SU-DHL-6 (cell line): ENCODE data around the gene MAGI3.
A peak's percentile ranks its signal among the peaks of the same experiment; 100 is the strongest.

Source experiments
- H2AFZ ChIP-seq: fragments of 200-600 bp; sonication (generic); 2 replicates; pipeline ENCODE4 v1.6.1; 2014; ENCODE audit warnings: low read depth, mild to moderate bottlenecking, moderate library complexity, mixed read lengths, antibody characterized with exemption, low read length; ENCODE audit not compliant: severe bottlenecking
- H3F3A ChIP-seq: fragments of 200-600 bp; shearing (Covaris generic); 2 replicates; pipeline ENCODE4 v1.6.0; 2016; ENCODE audit warnings: antibody characterized with exemption, mild to moderate bottlenecking; ENCODE audit not compliant: insufficient read depth
- H3K27ac ChIP-seq: fragments of 200-600 bp; sonication (generic); 2 replicates; pipeline ENCODE4 v1.5.1; 2016; ENCODE audit warnings: low read depth, mild to moderate bottlenecking, low read length, moderate library complexity, mixed read lengths
- H3K27me3 ChIP-seq: fragments of 200-600 bp; sonication (generic), shearing (Covaris generic); 2 replicates; pipeline ENCODE4 v1.6.0; 2014; ENCODE audit warnings: mild to moderate bottlenecking, low read length
- H3K36me3 ChIP-seq: fragments of 200-600 bp; sonication (generic); 2 replicates; pipeline ENCODE4 v1.6.1; 2014; ENCODE audit warnings: mild to moderate bottlenecking, low read length, mixed read lengths
- H3K4me2 ChIP-seq: fragments of 300-600, 200-600 bp; shearing (Covaris generic), sonication (generic); 2 replicates; pipeline ENCODE4 v1.6.0; 2014; ENCODE audit warnings: low read length, low read depth, mild to moderate bottlenecking; ENCODE audit not compliant: poor library complexity, severe bottlenecking
- H3K4me3 ChIP-seq: fragments of 200-600 bp; sonication (generic); 2 replicates; pipeline ENCODE4 v1.5.1; 2014; ENCODE audit warnings: antibody characterized with exemption, low read length, mild to moderate bottlenecking, mixed read lengths; ENCODE audit not compliant: insufficient read depth, poor library complexity, severe bottlenecking
- H3K79me2 ChIP-seq: fragments of 200-600 bp; sonication (generic); 2 replicates; pipeline ENCODE4 v1.6.1; 2014; ENCODE audit warnings: mild to moderate bottlenecking, low read length, moderate library complexity; ENCODE audit not compliant: insufficient read depth
- H3K9ac ChIP-seq: fragments of 200-600 bp; sonication (generic); 2 replicates; pipeline ENCODE4 v1.7.0; 2014; ENCODE audit warnings: mild to moderate bottlenecking, low read length
- H3K9me2 ChIP-seq: fragments of 200-600 bp; sonication (generic); replicated peaks from 2 replicates; pipeline ENCODE4 v1.6.1; 2014; ENCODE audit warnings: low read length; ENCODE audit not compliant: insufficient read depth
- H3K9me3 ChIP-seq: fragments of 200-600 bp; sonication (generic); 2 replicates; pipeline ENCODE4 v1.6.1; 2014; ENCODE audit warnings: low read length, mixed read lengths; ENCODE audit not compliant: insufficient read depth
- H4K20me1 ChIP-seq: fragments of 200-600 bp; sonication (generic); 2 replicates; pipeline ENCODE4 v1.6.1; 2014; ENCODE audit warnings: low read depth, mild to moderate bottlenecking, antibody characterized with exemption, low read length, moderate library complexity, mixed read lengths
- CTCF ChIP-seq: fragments of 200-600 bp; sonication (generic); IDR thresholded peaks from one replicate; pipeline ENCODE4 v1.5.1; 2017; ENCODE audit warnings: antibody characterized with exemption, mild to moderate bottlenecking, low read length, moderate library complexity; ENCODE audit not compliant: insufficient read depth, poor library complexity, severe bottlenecking
- EZH2phosphoT487 ChIP-seq: fragments of 200-600 bp; sonication (generic), shearing (Covaris generic); conservative IDR thresholded peaks from 2 replicates; pipeline ENCODE4 v1.6.1; 2018; ENCODE audit warnings: mild to moderate bottlenecking, antibody characterized with exemption, low read length, moderate library complexity, mixed read lengths

MAGI3 gene

GRCh38 chr1:113389953-113390834 is at the start of gene MAGI3:
TSS of gene MAGI3 (plus strand) at chr1:113390515. CDS start at chr1:113391034, 519 bp downstream.
- Histone ChIP-seq H3K27me3 (no peaks in the 10 kb centered on the region), H4K20me1 (peaks cover 9% of the 10 kb centered on the region), H3K4me2 (peak within 1 kb of the TSS; percentile 76), H3K9me3 (no peaks in the 10 kb centered on the region), H3K9me2 (no peaks in the 10 kb centered on the region), H3K36me3 (no peaks in the 10 kb centered on the region), H3K27ac (peak within 1 kb of the TSS; percentile 46), H3K4me3 (peak within 1 kb of the TSS; percentile 98), H3K9ac (peak within 1 kb of the TSS; percentile 87), H3K79me2 (no peaks in the 10 kb centered on the region), H3F3A (peaks cover 5% of the 10 kb centered on the region; the same call in 1 of the 2 replicates), H2AFZ (peak within 1 kb of the TSS; percentile 91)
- no peak for TF ChIP-seq EZH2phosphoT487
- TF ChIP-seq CTCF, result no peak

GRCh38 chr1:113353580-113353979 is 36.7 kb upstream of the MAGI3 start:
- Histone ChIP-seq H3F3A (no peaks in the 10 kb centered on the region), H3K79me2 (no peaks in the 10 kb centered on the region), H3K9me2 (no peaks in the 10 kb centered on the region), H3K9me3 (no peaks in the 10 kb centered on the region), H4K20me1 (no peaks in the 10 kb centered on the region), H3K9ac (no peak overlapping the region), H3K27ac (no peak overlapping the region), H2AFZ (no peak overlapping the region), H3K4me2 (no peak overlapping the region), H3K36me3 (no peaks in the 10 kb centered on the region), H3K4me3 (no peak overlapping the region), H3K27me3 (no peaks in the 10 kb centered on the region)
- no peak for TF ChIP-seq EZH2phosphoT487
- TF ChIP-seq CTCF, result no peak

GRCh38 chr1:113363935-113364334 is 26.4 kb upstream of the MAGI3 start:
- Histone ChIP-seq H3K4me3 (no peak overlapping the region), H3K79me2 (no peaks in the 10 kb centered on the region), H2AFZ (no peak overlapping the region), H3K9me2 (no peaks in the 10 kb centered on the region), H3F3A (no peaks in the 10 kb centered on the region), H3K36me3 (no peaks in the 10 kb centered on the region), H3K27me3 (no peaks in the 10 kb centered on the region), H3K9ac (no peak overlapping the region), H4K20me1 (no peaks in the 10 kb centered on the region), H3K4me2 (no peak overlapping the region), H3K9me3 (no peaks in the 10 kb centered on the region), H3K27ac (no peak overlapping the region)
- TF ChIP-seq CTCF (no peak), EZH2phosphoT487 (no peak)
